ENCODE measurements around the gene TTYH2.
"Not testable (repeated sequence)": the region's sequence is repeated elsewhere in the genome, so short reads cannot be mapped to it uniquely, and the experiment has no call there.

Gene TTYH2

GRCh38 chr17:74262601-74263000, 49.2 kb downstream of the TTYH2 start:
- H3K27me3 ChIP-seq (ENCODE audit: insufficient read depth, low read length): peaks cover 7% of the 10 kb centered on the region; the same call in 1 of the 2 replicates
- H3K27ac ChIP-seq (ENCODE audit: low read depth, low read length): no peak overlapping the region
- no peaks in the 10 kb centered on the region for H3K36me3 ChIP-seq (ENCODE audit: insufficient read depth, low read length)
- no peaks in the 10 kb centered on the region for H3K4me1 ChIP-seq (ENCODE audit: control insufficient read depth, insufficient read depth, low read length, unreplicated experiment)
- H3K4me3 ChIP-seq (ENCODE audit: low read depth, low read length): no peak overlapping the region
- no peaks in the 10 kb centered on the region for H3K79me2 ChIP-seq (ENCODE audit: control insufficient read depth, insufficient read depth, low read length, unreplicated experiment)
- no peak overlapping the region for H2AFZ ChIP-seq (ENCODE audit: low read length, unreplicated experiment)

GRCh38 chr17:74267054-74267453, 53.7 kb downstream of the TTYH2 start:
- not testable (repeated sequence) for H3K4me3 ChIP-seq (ENCODE audit: low read depth, low read length); H3K4me1 ChIP-seq (ENCODE audit: control insufficient read depth, insufficient read depth, low read length, unreplicated experiment); H3K79me2 ChIP-seq (ENCODE audit: control insufficient read depth, insufficient read depth, low read length, unreplicated experiment); H3K36me3 ChIP-seq (ENCODE audit: insufficient read depth, low read length); H3K27ac ChIP-seq (ENCODE audit: low read depth, low read length); H2AFZ ChIP-seq (ENCODE audit: low read length, unreplicated experiment)
- H3K27me3 ChIP-seq (ENCODE audit: insufficient read depth, low read length): peaks cover 25% of the 10 kb centered on the region

GRCh38 chr17:74267579-74267978, 54.2 kb downstream of the TTYH2 start:
- Histone ChIP-seq H3K4me1 (ENCODE audit: control insufficient read depth, insufficient read depth, low read length, unreplicated experiment) (peaks cover under 1% of the 10 kb centered on the region), H3K4me3 (ENCODE audit: low read depth, low read length) (no peak overlapping the region), H3K36me3 (ENCODE audit: insufficient read depth, low read length) (no peaks in the 10 kb centered on the region), H3K27ac (ENCODE audit: low read depth, low read length) (no peak overlapping the region), H2AFZ (ENCODE audit: low read length, unreplicated experiment) (no peak overlapping the region), H3K27me3 (ENCODE audit: insufficient read depth, low read length) (peaks cover 30% of the 10 kb centered on the region), H3K79me2 (ENCODE audit: control insufficient read depth, insufficient read depth, low read length, unreplicated experiment) (no peaks in the 10 kb centered on the region)

GRCh38 chr17:74267987-74268499, 54.7 kb downstream of the TTYH2 start:
- no peaks in the 10 kb centered on the region for H3K36me3 ChIP-seq (ENCODE audit: insufficient read depth, low read length)
- H2AFZ ChIP-seq (ENCODE audit: low read length, unreplicated experiment): no peak overlapping the region
- no peak overlapping the region for H3K4me3 ChIP-seq (ENCODE audit: low read depth, low read length)
- peaks cover 5% of the 10 kb centered on the region for H3K4me1 ChIP-seq (ENCODE audit: control insufficient read depth, insufficient read depth, low read length, unreplicated experiment)
- peaks cover 34% of the 10 kb centered on the region for H3K27me3 ChIP-seq (ENCODE audit: insufficient read depth, low read length)
- H3K27ac ChIP-seq (ENCODE audit: low read depth, low read length): no peak overlapping the region
- no peaks in the 10 kb centered on the region for H3K79me2 ChIP-seq (ENCODE audit: control insufficient read depth, insufficient read depth, low read length, unreplicated experiment)

- Histone ChIP-seq H3K4me1 (ENCODE audit: control insufficient read depth, insufficient read depth, low read length, unreplicated experiment) (peaks cover 6% of the 10 kb centered on the region), H3K36me3 (ENCODE audit: insufficient read depth, low read length) (no peaks in the 10 kb centered on the region), H2AFZ (ENCODE audit: low read length, unreplicated experiment) (no peak overlapping the region), H3K27me3 (ENCODE audit: insufficient read depth, low read length) (peaks cover 38% of the 10 kb centered on the region), H3K79me2 (ENCODE audit: control insufficient read depth, insufficient read depth, low read length, unreplicated experiment) (no peaks in the 10 kb centered on the region), H3K4me3 (ENCODE audit: low read depth, low read length) (no peak overlapping the region), H3K27ac (ENCODE audit: low read depth, low read length) (no peak overlapping the region)
Measured at GRCh38 chr17:74268558-74268957, 55.2 kb downstream of the TTYH2 start.

- Histone ChIP-seq H3K79me2 (ENCODE audit: control insufficient read depth, insufficient read depth, low read length, unreplicated experiment) (no peaks in the 10 kb centered on the region), H3K27me3 (ENCODE audit: insufficient read depth, low read length) (peaks cover 56% of the 10 kb centered on the region), H3K36me3 (ENCODE audit: insufficient read depth, low read length) (no peaks in the 10 kb centered on the region), H3K4me1 (ENCODE audit: control insufficient read depth, insufficient read depth, low read length, unreplicated experiment) (peaks cover 6% of the 10 kb centered on the region), H3K4me3 (ENCODE audit: low read depth, low read length) (no peak overlapping the region), H3K27ac (ENCODE audit: low read depth, low read length) (no peak overlapping the region), H2AFZ (ENCODE audit: low read length, unreplicated experiment) (no peak overlapping the region)
Measured at GRCh38 chr17:74270333-74270732, 57.0 kb downstream of the TTYH2 start.

GRCh38 chr17:74271281-74271680, 57.9 kb downstream of the TTYH2 start:
- Histone ChIP-seq H3K79me2 (ENCODE audit: control insufficient read depth, insufficient read depth, low read length, unreplicated experiment) (no peaks in the 10 kb centered on the region), H3K27ac (ENCODE audit: low read depth, low read length) (no peak overlapping the region), H3K4me1 (ENCODE audit: control insufficient read depth, insufficient read depth, low read length, unreplicated experiment) (peaks cover 6% of the 10 kb centered on the region), H3K36me3 (ENCODE audit: insufficient read depth, low read length) (no peaks in the 10 kb centered on the region), H2AFZ (ENCODE audit: low read length, unreplicated experiment) (no peak overlapping the region), H3K27me3 (ENCODE audit: insufficient read depth, low read length) (peaks cover 63% of the 10 kb centered on the region), H3K4me3 (ENCODE audit: low read depth, low read length) (no peak overlapping the region)

GRCh38 chr17:74271901-74272561, 58.7 kb downstream of the TTYH2 start:
- peaks cover 68% of the 10 kb centered on the region for H3K27me3 ChIP-seq (ENCODE audit: insufficient read depth, low read length)

GRCh38 chr17:74272731-74273201, 59.4 kb downstream of the TTYH2 start:
- Histone ChIP-seq H3K4me3 (ENCODE audit: low read depth, low read length) (no peak overlapping the region), H3K4me1 (ENCODE audit: control insufficient read depth, insufficient read depth, low read length, unreplicated experiment) (peaks cover 6% of the 10 kb centered on the region), H3K27me3 (ENCODE audit: insufficient read depth, low read length) (peaks cover 68% of the 10 kb centered on the region)

More at GRCh38 chr17:74271901-74272561, 58.7 kb downstream of the TTYH2 start:
- H2AFZ ChIP-seq (ENCODE audit: low read length, unreplicated experiment): no peak overlapping the region
- no peak overlapping the region for H3K27ac ChIP-seq (ENCODE audit: low read depth, low read length)
- H3K4me1 ChIP-seq (ENCODE audit: control insufficient read depth, insufficient read depth, low read length, unreplicated experiment): peaks cover 6% of the 10 kb centered on the region
- no peak overlapping the region for H3K4me3 ChIP-seq (ENCODE audit: low read depth, low read length)
- no peaks in the 10 kb centered on the region for H3K79me2 ChIP-seq (ENCODE audit: control insufficient read depth, insufficient read depth, low read length, unreplicated experiment)
- no peaks in the 10 kb centered on the region for H3K36me3 ChIP-seq (ENCODE audit: insufficient read depth, low read length)

GRCh38 chr17:74274060-74274708, 60.8 kb downstream of the TTYH2 start, which contains the start of gene DNAI2:
DNAI2 (plus strand) TSS chr17:74274234; CDS start chr17:74281818, 7,584 bp downstream.
- Histone ChIP-seq H3K36me3 (ENCODE audit: insufficient read depth, low read length) (no peaks in the 10 kb centered on the region), H3K79me2 (ENCODE audit: control insufficient read depth, insufficient read depth, low read length, unreplicated experiment) (no peaks in the 10 kb centered on the region), H3K27me3 (ENCODE audit: insufficient read depth, low read length) (peaks cover 68% of the 10 kb centered on the region), H2AFZ (ENCODE audit: low read length, unreplicated experiment) (no peak within 1 kb of the TSS), H3K4me3 (ENCODE audit: low read depth, low read length) (no peak within 1 kb of the TSS), H3K4me1 (ENCODE audit: control insufficient read depth, insufficient read depth, low read length, unreplicated experiment) (peaks cover 6% of the 10 kb centered on the region), H3K27ac (ENCODE audit: low read depth, low read length) (no peak within 1 kb of the TSS)

More at GRCh38 chr17:74272731-74273201, 59.4 kb downstream of the TTYH2 start:
- no peaks in the 10 kb centered on the region for H3K36me3 ChIP-seq (ENCODE audit: insufficient read depth, low read length)
- H2AFZ ChIP-seq (ENCODE audit: low read length, unreplicated experiment): no peak overlapping the region
- no peak overlapping the region for H3K27ac ChIP-seq (ENCODE audit: low read depth, low read length)
- H3K79me2 ChIP-seq (ENCODE audit: control insufficient read depth, insufficient read depth, low read length, unreplicated experiment): no peaks in the 10 kb centered on the region
